Midbrain (tissue), 1 donor: ENCODE measurements around the gene GRB10.
"Not testable (repeated sequence)": the region's sequence is repeated elsewhere in the genome, so short reads cannot be mapped to it uniquely, and the experiment has no call there.

Experiments
- DNase-seq: peaks from one replicate; lab custom pipeline; 2025; lab: John Stamatoyannopoulos, UW

The GRB10 gene

GRCh38 chr7:50778189-50778588 lies 4.5 kb downstream of the GRB10 start:
- no peak for DNase-seq

- DNase-seq = no peak
These were observed 6.9 kb downstream of the GRB10 start for GRCh38 chr7:50775836-50776235.

- DNase-seq = no peak
These were observed 7.5 kb downstream of the GRB10 start for GRCh38 chr7:50775231-50775630.

- DNase-seq = no peak
These were observed 8.4 kb downstream of the GRB10 start for GRCh38 chr7:50774319-50774718.

- not testable (repeated sequence) for DNase-seq
These were observed 9.6 kb downstream of the GRB10 start for GRCh38 chr7:50773071-50773470.

GRCh38 chr7:50771120-50772002 lies 11.3 kb downstream of the GRB10 start:
- no peak for DNase-seq

GRCh38 chr7:50768485-50769474 lies 13.9 kb downstream of the GRB10 start:
- DNase-seq = no peak

GRCh38 chr7:50766849-50767207 lies 15.9 kb downstream of the GRB10 start:
- DNase-seq = no peak

- no peak for DNase-seq
These were observed 16.4 kb downstream of the GRB10 start for GRCh38 chr7:50766106-50766848.

- no peak for DNase-seq
These were observed 20.4 kb downstream of the GRB10 start for GRCh38 chr7:50762337-50762736.

- DNase-seq = no peak
These were observed 21.0 kb downstream of the GRB10 start for GRCh38 chr7:50761713-50762112.

GRCh38 chr7:50757703-50758390 lies 24.8 kb downstream of the GRB10 start:
- DNase-seq = no peak

- DNase-seq = no peak
These were observed 26.5 kb downstream of the GRB10 start for GRCh38 chr7:50756180-50756579.

GRCh38 chr7:50754684-50755083 lies 28.0 kb downstream of the GRB10 start:
- no peak for DNase-seq

- DNase-seq = no peak
These were observed 28.5 kb downstream of the GRB10 start for GRCh38 chr7:50754241-50754640.

- DNase-seq = no peak
These were observed 30.3 kb downstream of the GRB10 start for GRCh38 chr7:50752422-50752821.

- peak; percentile 7 for DNase-seq
These were observed 31.6 kb downstream of the GRB10 start for GRCh38 chr7:50751146-50751545.

- no peak for DNase-seq
These were observed 32.8 kb downstream of the GRB10 start for GRCh38 chr7:50749896-50750295.

GRCh38 chr7:50748472-50748871 lies 34.2 kb downstream of the GRB10 start:
- DNase-seq = no peak

- no peak for DNase-seq
These were observed 36.9 kb downstream of the GRB10 start for GRCh38 chr7:50745835-50746234.

GRCh38 chr7:50745336-50745735 lies 37.4 kb downstream of the GRB10 start:
- no peak for DNase-seq
